Measurements from ENCODE around the gene EP300.
"Not testable (repeated sequence)": the region's sequence is repeated elsewhere in the genome, so short reads cannot be mapped to it uniquely, and the experiment has no call there.

The EP300 gene

GRCh38 chr22:41085842-41086241 is 6.5 kb upstream of the EP300 start:
- no peak for DNase-seq (ENCODE audit: low spot score)

- DNase-seq (ENCODE audit: low spot score) = peak; percentile 99
These were observed 1.0 kb upstream of the EP300 start for GRCh38 chr22:41091132-41092022.

GRCh38 chr22:41092847-41093411 is 537 bp downstream of the EP300 start:
- peak; percentile 31 for DNase-seq (ENCODE audit: low spot score)

- DNase-seq (ENCODE audit: low spot score) = peak; percentile 40
These were observed 1.7 kb downstream of the EP300 start for GRCh38 chr22:41094041-41094593.

- DNase-seq (ENCODE audit: low spot score) = no peak
These were observed 4.0 kb downstream of the EP300 start for GRCh38 chr22:41096391-41096790.

GRCh38 chr22:41096841-41097240 is 4.4 kb downstream of the EP300 start:
- no peak for DNase-seq (ENCODE audit: low spot score)

GRCh38 chr22:41099036-41099435 is 6.6 kb downstream of the EP300 start:
- DNase-seq (ENCODE audit: low spot score) = no peak

- DNase-seq (ENCODE audit: low spot score) = no peak
These were observed 14.0 kb downstream of the EP300 start for GRCh38 chr22:41106122-41106968.

GRCh38 chr22:41106969-41107325 is 14.6 kb downstream of the EP300 start:
- not testable (repeated sequence) for DNase-seq (ENCODE audit: low spot score)

GRCh38 chr22:41110968-41111367 is 18.6 kb downstream of the EP300 start:
- no peak for DNase-seq (ENCODE audit: low spot score)

- no peak for DNase-seq (ENCODE audit: low spot score)
These were observed 23.9 kb downstream of the EP300 start for GRCh38 chr22:41116342-41116741.

- DNase-seq (ENCODE audit: low spot score) = no peak
These were observed 25.0 kb downstream of the EP300 start for GRCh38 chr22:41117127-41117965.

- no peak for DNase-seq (ENCODE audit: low spot score)
These were observed 30.8 kb downstream of the EP300 start for GRCh38 chr22:41123151-41123550.

GRCh38 chr22:41124086-41124485 is 31.7 kb downstream of the EP300 start:
- DNase-seq (ENCODE audit: low spot score) = no peak

GRCh38 chr22:41127451-41127850 is 35.1 kb downstream of the EP300 start:
- peak; percentile 10 for DNase-seq (ENCODE audit: low spot score)

- DNase-seq (ENCODE audit: low spot score) = no peak
These were observed 36.2 kb downstream of the EP300 start for GRCh38 chr22:41128606-41129005.

- DNase-seq (ENCODE audit: low spot score) = no peak
These were observed 40.2 kb downstream of the EP300 start for GRCh38 chr22:41132550-41132949.

- peak; percentile 11 for DNase-seq (ENCODE audit: low spot score)
These were observed 48.1 kb downstream of the EP300 start for GRCh38 chr22:41140365-41140957.

GRCh38 chr22:41145921-41146320 is 53.5 kb downstream of the EP300 start:
- not testable (repeated sequence) for DNase-seq (ENCODE audit: low spot score)

GRCh38 chr22:41146573-41146972 is 54.2 kb downstream of the EP300 start:
- no peak for DNase-seq (ENCODE audit: low spot score)

GRCh38 chr22:41147722-41148121 is 55.3 kb downstream of the EP300 start:
- DNase-seq (ENCODE audit: low spot score) = no peak
